GM23338 (cell line): ENCODE results near the gene USP32. TPM values are rescaled to one million over a fixed set of nuclear protein-coding genes. Genes with fewer than 3 reads are reported as not detected.

Experiments
- ATAC-seq: fragments of 200-7000 bp; cut with Tn5 transposase; 3 replicates; pipeline ENCODE4 v1.9.1; 2020
- DNase-seq: peaks from one replicate; pipeline ENCODE4 v3.0.0-alpha.2; 2015; ENCODE audit warnings: low spot score
- H2AFZ ChIP-seq: fragments of 200-600 bp; sonication (generic); 2 replicates; pipeline ENCODE4 v1.8.0; 2016; ENCODE audit warnings: antibody characterized with exemption, mild to moderate bottlenecking, moderate library complexity
- H3F3A ChIP-seq: fragments of 200-600 bp; sonication (generic); replicated peaks from 2 replicates; pipeline ENCODE4 v1.8.0; 2017; ENCODE audit warnings: antibody characterized with exemption, mixed run types, low read depth
- H3K27ac ChIP-seq: fragments of 200-600 bp; sonication (generic); 2 replicates; pipeline ENCODE4 v1.6.1; 2016; ENCODE audit warnings: low read depth
- H3K27me3 ChIP-seq: fragments of 200-600 bp; sonication (generic); 2 replicates; pipeline ENCODE4 v1.8.0; 2016; ENCODE audit warnings: mild to moderate bottlenecking, mixed run types, moderate library complexity; ENCODE audit not compliant: insufficient read depth
- H3K36me3 ChIP-seq: fragments of 200-600 bp; sonication (generic); 2 replicates; pipeline ENCODE4 v1.8.0; 2016; ENCODE audit warnings: mild to moderate bottlenecking; ENCODE audit not compliant: insufficient read depth
- H3K4me1 ChIP-seq: fragments of 200-600 bp; sonication (generic); 2 replicates; pipeline ENCODE4 v1.8.0; 2016; ENCODE audit warnings: mild to moderate bottlenecking, moderate library complexity; ENCODE audit not compliant: insufficient read depth
- H3K4me2 ChIP-seq: fragments of 200-600 bp; sonication (generic); 2 replicates; pipeline ENCODE4 v1.7.1; 2017; ENCODE audit warnings: mixed run types
- H3K4me3 ChIP-seq: fragments of 200-600 bp; sonication (generic); 2 replicates; pipeline ENCODE4 v1.6.1; 2016; ENCODE audit warnings: mixed run types
- H3K79me2 ChIP-seq: fragments of 200-600 bp; sonication (generic); replicated peaks from 2 replicates; pipeline ENCODE4 v1.8.0; 2017; ENCODE audit warnings: mild to moderate bottlenecking; ENCODE audit not compliant: insufficient read depth
- H3K9me2 ChIP-seq: fragments of 200-600 bp; sonication (generic); 2 replicates; pipeline ENCODE4 v1.8.0; 2017; ENCODE audit not compliant: insufficient read depth
- H4K20me1 ChIP-seq: fragments of 200-600 bp; sonication (generic); replicated peaks from 2 replicates; pipeline ENCODE4 v1.8.0; 2017; ENCODE audit warnings: mild to moderate bottlenecking; ENCODE audit not compliant: insufficient read depth
- H3K27ac Mint-ChIP-seq: 2 replicates; pipeline ENCODE4 v1.8.0; 2020; ENCODE audit warnings: inconsistent platforms, mild to moderate bottlenecking, moderate library complexity, mixed read lengths
- H3K27me3 Mint-ChIP-seq: 3 replicates; pipeline ENCODE4 v1.8.0; 2022; ENCODE audit warnings: low read depth, mild to moderate bottlenecking, moderate library complexity, mixed read lengths, inconsistent platforms; ENCODE audit not compliant: insufficient read depth, poor library complexity
- H3K36me3 Mint-ChIP-seq: 3 replicates; pipeline ENCODE4 v1.8.0; 2021; ENCODE audit warnings: low read depth, mild to moderate bottlenecking, inconsistent platforms, moderate library complexity, mixed read lengths
- H3K4me1 Mint-ChIP-seq: 3 replicates; pipeline ENCODE4 v1.8.0; 2020; ENCODE audit warnings: mild to moderate bottlenecking, inconsistent platforms, mixed read lengths
- H3K4me3 Mint-ChIP-seq: 3 replicates; pipeline ENCODE4 v1.8.0; 2021; ENCODE audit warnings: moderate library complexity, mild to moderate bottlenecking, inconsistent platforms, mixed read lengths
- H3K9me3 Mint-ChIP-seq: 3 replicates; pipeline ENCODE4 v1.8.0; 2020; ENCODE audit warnings: moderate library complexity, mild to moderate bottlenecking, inconsistent platforms, mixed read lengths
- CREB1 ChIP-seq: fragments of 250-450 bp; sonication (Bioruptor Pico); IDR thresholded peaks from 2 replicates; pipeline ENCODE4 v1.5.0; 2020; ENCODE audit warnings: low read depth, mild to moderate bottlenecking, moderate library complexity
- CTCF ChIP-seq, 2 experiments: fragments of 200-600 bp in 1 of 2; sonication (generic) in 1 of 2; conservative IDR thresholded peaks; 2 replicates each; pipeline versions ENCODE4 v1.5.1 to v1.6.1; 2016 to 2017; ENCODE audit warnings: antibody characterized with exemption in 2 of 2, low read depth in 2 of 2, mild to moderate bottlenecking in 2 of 2, moderate library complexity in 1 of 2
- ETS1 ChIP-seq: IDR thresholded peaks from 2 replicates; pipeline ENCODE4 v1.6.1; 2016; ENCODE audit warnings: antibody characterized with exemption
- EZH2 ChIP-seq: fragments of 200-600 bp; sonication (generic); IDR thresholded peaks from one replicate; pipeline ENCODE4 v1.8.0; 2017; ENCODE audit warnings: antibody characterized with exemption, mild to moderate bottlenecking, low read depth; ENCODE audit not compliant: unreplicated experiment
- EZH2phosphoT487 ChIP-seq: fragments of 200-600 bp; sonication (generic); IDR thresholded peaks from one replicate; pipeline ENCODE4 v1.8.1; 2018; ENCODE audit warnings: antibody characterized with exemption; ENCODE audit not compliant: unreplicated experiment
- JUNB ChIP-seq: IDR thresholded peaks from one replicate; pipeline ENCODE4 v1.6.1; 2016; ENCODE audit warnings: antibody characterized with exemption; ENCODE audit not compliant: unreplicated experiment
- NANOG ChIP-seq: IDR thresholded peaks from 2 replicates; pipeline ENCODE4 v1.6.1; 2016; ENCODE audit warnings: antibody characterized with exemption, borderline replicate concordance
- POLR2AphosphoS5 ChIP-seq: IDR thresholded peaks from 2 replicates; pipeline ENCODE4 v1.6.1; 2016; ENCODE audit warnings: antibody characterized with exemption, low read depth
- STAT1 ChIP-seq: IDR thresholded peaks from one replicate; pipeline ENCODE4 v1.6.1; 2016; ENCODE audit warnings: antibody characterized with exemption; ENCODE audit not compliant: unreplicated experiment
- ZNF114 ChIP-seq: fragments of 250-450 bp; sonication (Bioruptor Pico); IDR thresholded peaks from 2 replicates; pipeline ENCODE4 v1.5.0; 2020; ENCODE audit warnings: mild to moderate bottlenecking, moderate library complexity
- ZNF331 ChIP-seq: fragments of 250-450 bp; sonication (Bioruptor Pico); IDR thresholded peaks from 2 replicates; pipeline ENCODE4 v1.5.0; 2020; ENCODE audit warnings: low read depth, mild to moderate bottlenecking, moderate library complexity
- ZNF462 ChIP-seq: fragments of 250-450 bp; sonication (Bioruptor Pico); IDR thresholded peaks from 2 replicates; pipeline ENCODE4 v1.5.0; 2020; ENCODE audit warnings: mild to moderate bottlenecking, moderate library complexity
- polyA plus RNA-seq: library from polyadenylated mRNA; unstranded; fragments of >200 nt; fragmentation: Nextera tagmentation; extraction: Ambion mirVana; gene quantifications from 2 replicates; pipeline ENCODE4 v1.2.1, GENCODE V29; 2016
- total RNA-seq: library from RNA; depleted of rRNA; stranded (reverse); fragments of >200 nt; shearing (Covaris generic); gene quantifications from 2 replicates; pipeline ENCODE4 v1.2.3, GENCODE V29; 2014
- TF ChIP-seq, protein P1 (sequence below): IDR thresholded peaks from one replicate; pipeline ENCODE4 v1.6.1; 2018; ENCODE audit warnings: antibody characterized with exemption; ENCODE audit not compliant: unreplicated experiment

USP32 gene
- total and polyA plus RNA-seq, 2 experiments from 2014 or later, result 43.6 to 129 TPM

- Mint-ChIP-seq H3K4me3 (no peak overlapping the region), H3K27me3 (peaks cover 5% of the 10 kb centered on the region), H3K27ac (peak overlapping the region; percentile 48; the same call in 1 of the 2 replicates), H3K9me3 (no peaks in the 10 kb centered on the region; the same call in 1 of the 3 replicates), H3K36me3 (peaks cover 47% of the 10 kb centered on the region), H3K4me1 (peaks cover 14% of the 10 kb centered on the region)
- Histone ChIP-seq H4K20me1 (peaks cover 60% of the 10 kb centered on the region), H3K4me1 (peaks cover 17% of the 10 kb centered on the region), H3F3A (0 out of 2 replicates have a peak, but pooled peaks cover 3% of the 10 kb centered on the region), H3K4me2 (peak overlapping the region; percentile 34; the same call in 1 of the 2 replicates), H3K36me3 (no peaks in the 10 kb centered on the region), H3K79me2 (peaks cover 94% of the 10 kb centered on the region), H3K27me3 (no peaks in the 10 kb centered on the region), H3K9me2 (no peaks in the 10 kb centered on the region), H3K27ac (no peak overlapping the region), H3K4me3 (no peak overlapping the region), H2AFZ (no peak overlapping the region)
- peak; percentile 25 for ATAC-seq
- no peak for DNase-seq
- TF ChIP-seq JUNB, result no peak
- no peak for TF ChIP-seq STAT1
- TF ChIP-seq CTCF (conservative IDR thresholded peaks at IDR 0.05; ENCODE audit: low read depth in 2 of 2), result no peak
- no peak for TF ChIP-seq ZNF114 (CRISPR knock-in tag)
- no peak for TF ChIP-seq ETS1
- TF ChIP-seq, protein P1, sequence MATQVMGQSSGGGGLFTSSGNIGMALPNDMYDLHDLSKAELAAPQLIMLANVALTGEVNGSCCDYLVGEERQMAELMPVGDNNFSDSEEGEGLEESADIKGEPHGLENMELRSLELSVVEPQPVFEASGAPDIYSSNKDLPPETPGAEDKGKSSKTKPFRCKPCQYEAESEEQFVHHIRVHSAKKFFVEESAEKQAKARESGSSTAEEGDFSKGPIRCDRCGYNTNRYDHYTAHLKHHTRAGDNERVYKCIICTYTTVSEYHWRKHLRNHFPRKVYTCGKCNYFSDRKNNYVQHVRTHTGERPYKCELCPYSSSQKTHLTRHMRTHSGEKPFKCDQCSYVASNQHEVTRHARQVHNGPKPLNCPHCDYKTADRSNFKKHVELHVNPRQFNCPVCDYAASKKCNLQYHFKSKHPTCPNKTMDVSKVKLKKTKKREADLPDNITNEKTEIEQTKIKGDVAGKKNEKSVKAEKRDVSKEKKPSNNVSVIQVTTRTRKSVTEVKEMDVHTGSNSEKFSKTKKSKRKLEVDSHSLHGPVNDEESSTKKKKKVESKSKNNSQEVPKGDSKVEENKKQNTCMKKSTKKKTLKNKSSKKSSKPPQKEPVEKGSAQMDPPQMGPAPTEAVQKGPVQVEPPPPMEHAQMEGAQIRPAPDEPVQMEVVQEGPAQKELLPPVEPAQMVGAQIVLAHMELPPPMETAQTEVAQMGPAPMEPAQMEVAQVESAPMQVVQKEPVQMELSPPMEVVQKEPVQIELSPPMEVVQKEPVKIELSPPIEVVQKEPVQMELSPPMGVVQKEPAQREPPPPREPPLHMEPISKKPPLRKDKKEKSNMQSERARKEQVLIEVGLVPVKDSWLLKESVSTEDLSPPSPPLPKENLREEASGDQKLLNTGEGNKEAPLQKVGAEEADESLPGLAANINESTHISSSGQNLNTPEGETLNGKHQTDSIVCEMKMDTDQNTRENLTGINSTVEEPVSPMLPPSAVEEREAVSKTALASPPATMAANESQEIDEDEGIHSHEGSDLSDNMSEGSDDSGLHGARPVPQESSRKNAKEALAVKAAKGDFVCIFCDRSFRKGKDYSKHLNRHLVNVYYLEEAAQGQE, result no peak
- TF ChIP-seq ZNF331 (CRISPR knock-in tag), result no peak
- TF ChIP-seq NANOG, result no peak
- TF ChIP-seq EZH2phosphoT487, result no peak
- no peak for TF ChIP-seq POLR2AphosphoS5
- TF ChIP-seq EZH2, result no peak
- TF ChIP-seq ZNF462, result no peak
- TF ChIP-seq CREB1 (CRISPR knock-in tag), result no peak
Measured at GRCh38 chr17:60327901-60328273, 64.0 kb downstream of the USP32 start.
